GM19043 (cell line): ENCODE data around the gene GPR141.
"Not testable (repeated sequence)": the region's sequence is repeated elsewhere in the genome, so short reads cannot be mapped to it uniquely, and the experiment has no call there.

ENCODE experiments used
- ATAC-seq: cut with Tn5 transposase; IDR thresholded peaks from one replicate; pipeline ENCODE4 v1.9.1; 2021; ENCODE audit warnings: low read depth; ENCODE audit not compliant: unreplicated experiment

The GPR141 gene

GRCh38 chr7:37684927-37685326 is 1.4 kb downstream of the GPR141 start:
- no peak for ATAC-seq

- ATAC-seq, result no peak
Observed at GRCh38 chr7:37686556-37687345, 3.2 kb downstream of the GPR141 start.

- ATAC-seq, result no peak
Observed at GRCh38 chr7:37690206-37690605, 6.6 kb downstream of the GPR141 start.

GRCh38 chr7:37694208-37695094 is 10.9 kb downstream of the GPR141 start:
- ATAC-seq, result no peak

- ATAC-seq, result no peak
Observed at GRCh38 chr7:37698276-37698675, 14.7 kb downstream of the GPR141 start.

GRCh38 chr7:37698782-37699181 is 15.2 kb downstream of the GPR141 start:
- no peak for ATAC-seq

GRCh38 chr7:37701769-37702168 is 18.2 kb downstream of the GPR141 start:
- no peak for ATAC-seq

- ATAC-seq, result no peak
Observed at GRCh38 chr7:37703361-37703760, 19.8 kb downstream of the GPR141 start.

GRCh38 chr7:37704328-37704833 is 20.8 kb downstream of the GPR141 start:
- not testable (repeated sequence) for ATAC-seq

- no peak for ATAC-seq
Observed at GRCh38 chr7:37705976-37706375, 22.4 kb downstream of the GPR141 start.

- ATAC-seq, result no peak
Observed at GRCh38 chr7:37706804-37707203, 23.2 kb downstream of the GPR141 start.

- no peak for ATAC-seq
Observed at GRCh38 chr7:37707754-37708485, 24.4 kb downstream of the GPR141 start.

- ATAC-seq, result peak; percentile 98
Observed at GRCh38 chr7:37709631-37710509, 26.3 kb downstream of the GPR141 start.

GRCh38 chr7:37713613-37714012 is 30.0 kb downstream of the GPR141 start:
- ATAC-seq, result no peak

GRCh38 chr7:37714606-37715005 is 31.0 kb downstream of the GPR141 start:
- ATAC-seq, result no peak

- peak; percentile 40 for ATAC-seq
Observed at GRCh38 chr7:37718585-37718984, 35.0 kb downstream of the GPR141 start.

GRCh38 chr7:37719077-37719476 is 35.5 kb downstream of the GPR141 start:
- peak; percentile 92 for ATAC-seq

GRCh38 chr7:37724732-37725131 is 41.2 kb downstream of the GPR141 start:
- no peak for ATAC-seq

GRCh38 chr7:37726016-37726415 is 42.5 kb downstream of the GPR141 start:
- no peak for ATAC-seq

- no peak for ATAC-seq
Observed at GRCh38 chr7:37728747-37729146, 45.2 kb downstream of the GPR141 start.
